Gastroesophageal sphincter (tissue), 3 donors: ENCODE data around the gene HLA-DPB1.
A peak's percentile ranks its signal among the peaks of the same experiment; 100 is the strongest.

Experiments
- CTCF ChIP-seq, 4 experiments: fragments of 200-600 bp in 2 of 4; fragments of 450-650 bp in 2 of 4; sonication (generic) in 1 of 4; IDR thresholded peaks; one replicate each; pipeline ENCODE4 v1.5.1; 2017 to 2019; ENCODE audit warnings: antibody characterized with exemption in 4 of 4, mild to moderate bottlenecking in 2 of 4, moderate library complexity in 2 of 4
- EP300 ChIP-seq: sonication (generic); formaldehyde crosslinking; IDR thresholded peaks from one replicate; pipeline ENCODE4 v1.6.1; 2017; ENCODE audit warnings: antibody characterized with exemption, mild to moderate bottlenecking
- POLR2A ChIP-seq, 2 donors: fragments of 450-650 bp; IDR thresholded peaks; one replicate each; pipeline ENCODE4 v1.6.1; 2017; ENCODE audit warnings: antibody characterized with exemption in 2 of 2, mild to moderate bottlenecking in 2 of 2, moderate library complexity in 1 of 2

GRCh38 chr6:33075568-33076405, at the start of gene HLA-DPB1:
- no peak for TF ChIP-seq EP300
- TF ChIP-seq CTCF (IDR thresholded peaks at IDR 0.05) = no peak
- TF ChIP-seq POLR2A (IDR thresholded peaks at IDR 0.05) = peak in 1 of 2 donors; percentile 34
